Measurements from ENCODE around the gene MATR3. TPM values are rescaled to one million over a fixed set of nuclear protein-coding genes. Genes with fewer than 3 reads are reported as not detected.

The MATR3 gene
- total RNA-seq = 100 to 1,000 TPM; 201 to 208 (median 202) TPM

- Mint-ChIP-seq H3K9me3 (no peaks in the 10 kb centered on the region), H3K27me3 (ENCODE audit: low read depth) (no peaks in the 10 kb centered on the region), H3K4me3 (peak within 1 kb of the TSS; percentile 98), H3K4me1 (ENCODE audit: low read depth) (peaks cover 40% of the 10 kb centered on the region), H3K36me3 (ENCODE audit: insufficient read depth) (peaks cover 17% of the 10 kb centered on the region)
- peak; percentile 87 to 89 for ATAC-seq
- DNase-seq = peak; percentile 92
These were observed at the start of gene MATR3 for GRCh38 chr5:139293507-139294373. Gene MATR3, plus strand, starts transcription at chr5:139293740. Its CDS starts 13,676 bp downstream, at chr5:139307416.

- ATAC-seq = peak; percentile 8 to 12
- Mint-ChIP-seq H3K27me3 (ENCODE audit: low read depth) (peaks cover 4% of the 10 kb centered on the region), H3K4me3 (no peak overlapping the region), H3K9me3 (no peaks in the 10 kb centered on the region), H3K36me3 (ENCODE audit: insufficient read depth) (no peaks in the 10 kb centered on the region), H3K4me1 (ENCODE audit: low read depth) (peaks cover 17% of the 10 kb centered on the region)
- no peak for DNase-seq
These were observed 47.8 kb upstream of the MATR3 start for GRCh38 chr5:139245637-139246339.

- Mint-ChIP-seq H3K4me1 (ENCODE audit: low read depth) (peaks cover 19% of the 10 kb centered on the region), H3K27me3 (ENCODE audit: low read depth) (peaks cover under 1% of the 10 kb centered on the region), H3K9me3 (no peaks in the 10 kb centered on the region), H3K36me3 (ENCODE audit: insufficient read depth) (no peaks in the 10 kb centered on the region), H3K4me3 (peak overlapping the region; percentile 33)
- DNase-seq (peak; percentile 36), ATAC-seq (peak; percentile 98 to 100)
These were observed 47.1 kb upstream of the MATR3 start for GRCh38 chr5:139246394-139246793.

- Mint-ChIP-seq H3K27me3 (ENCODE audit: low read depth) (no peaks in the 10 kb centered on the region), H3K36me3 (ENCODE audit: insufficient read depth) (no peaks in the 10 kb centered on the region), H3K4me1 (ENCODE audit: low read depth) (peaks cover 19% of the 10 kb centered on the region), H3K4me3 (no peak overlapping the region), H3K9me3 (no peaks in the 10 kb centered on the region)
- no peak for DNase-seq
- ATAC-seq = no peak
These were observed 44.6 kb upstream of the MATR3 start for GRCh38 chr5:139248826-139249453.

- Mint-ChIP-seq H3K36me3 (ENCODE audit: insufficient read depth) (no peaks in the 10 kb centered on the region), H3K4me1 (ENCODE audit: low read depth) (peaks cover 11% of the 10 kb centered on the region), H3K9me3 (no peaks in the 10 kb centered on the region), H3K4me3 (no peak overlapping the region), H3K27me3 (ENCODE audit: low read depth) (no peaks in the 10 kb centered on the region)
- ATAC-seq (no peak), DNase-seq (peak; percentile 23)
These were observed 42.3 kb upstream of the MATR3 start for GRCh38 chr5:139251281-139251687.

- H3K36me3 Mint-ChIP-seq (ENCODE audit: insufficient read depth) = no peaks in the 10 kb centered on the region
- H3K27me3 Mint-ChIP-seq (ENCODE audit: low read depth) = no peaks in the 10 kb centered on the region
- no peaks in the 10 kb centered on the region for H3K9me3 Mint-ChIP-seq
- peaks cover 6% of the 10 kb centered on the region for H3K4me1 Mint-ChIP-seq (ENCODE audit: low read depth)
- ATAC-seq (no peak), DNase-seq (no peak)
- H3K4me3 Mint-ChIP-seq = no peak overlapping the region
These were observed 41.7 kb upstream of the MATR3 start for GRCh38 chr5:139251695-139252288.

- Mint-ChIP-seq H3K9me3 (no peaks in the 10 kb centered on the region), H3K36me3 (ENCODE audit: insufficient read depth) (no peaks in the 10 kb centered on the region), H3K4me1 (ENCODE audit: low read depth) (peaks cover 2% of the 10 kb centered on the region), H3K27me3 (ENCODE audit: low read depth) (peaks cover under 1% of the 10 kb centered on the region), H3K4me3 (no peak overlapping the region)
- ATAC-seq (no peak), DNase-seq (no peak)
These were observed 40.4 kb upstream of the MATR3 start for GRCh38 chr5:139253115-139253514.

GRCh38 chr5:139256820-139257219 is 36.7 kb upstream of the MATR3 start:
- ATAC-seq (no peak), DNase-seq (no peak)
- peaks cover 8% of the 10 kb centered on the region for H3K27me3 Mint-ChIP-seq (ENCODE audit: low read depth)
- no peaks in the 10 kb centered on the region for H3K36me3 Mint-ChIP-seq (ENCODE audit: insufficient read depth)
- no peaks in the 10 kb centered on the region for H3K9me3 Mint-ChIP-seq
- H3K4me3 Mint-ChIP-seq = no peak overlapping the region
- H3K4me1 Mint-ChIP-seq (ENCODE audit: low read depth) = no peaks in the 10 kb centered on the region

- peaks cover 8% of the 10 kb centered on the region for H3K27me3 Mint-ChIP-seq (ENCODE audit: low read depth)
- ATAC-seq = no peak
- peaks cover 4% of the 10 kb centered on the region for H3K4me1 Mint-ChIP-seq (ENCODE audit: low read depth)
- DNase-seq = no peak
- H3K36me3 Mint-ChIP-seq (ENCODE audit: insufficient read depth) = no peaks in the 10 kb centered on the region
- H3K4me3 Mint-ChIP-seq = no peak overlapping the region
- H3K9me3 Mint-ChIP-seq = no peaks in the 10 kb centered on the region
These were observed 31.3 kb upstream of the MATR3 start for GRCh38 chr5:139262059-139262741.

- Mint-ChIP-seq H3K27me3 (ENCODE audit: low read depth) (peaks cover 8% of the 10 kb centered on the region), H3K4me1 (ENCODE audit: low read depth) (peaks cover 5% of the 10 kb centered on the region), H3K9me3 (no peaks in the 10 kb centered on the region), H3K4me3 (no peak overlapping the region), H3K36me3 (ENCODE audit: insufficient read depth) (no peaks in the 10 kb centered on the region)
- peak; percentile 55 for DNase-seq
- ATAC-seq = peak; percentile 100
These were observed 30.6 kb upstream of the MATR3 start for GRCh38 chr5:139262742-139263445.

GRCh38 chr5:139263536-139263935 is 30.0 kb upstream of the MATR3 start:
- H3K4me1 Mint-ChIP-seq (ENCODE audit: low read depth) = peaks cover 10% of the 10 kb centered on the region
- no peak for DNase-seq
- no peaks in the 10 kb centered on the region for H3K36me3 Mint-ChIP-seq (ENCODE audit: insufficient read depth)
- no peak for ATAC-seq
- no peaks in the 10 kb centered on the region for H3K9me3 Mint-ChIP-seq
- peaks cover 3% of the 10 kb centered on the region for H3K27me3 Mint-ChIP-seq (ENCODE audit: low read depth)
- H3K4me3 Mint-ChIP-seq = no peak overlapping the region

- Mint-ChIP-seq H3K4me3 (no peak overlapping the region), H3K27me3 (ENCODE audit: low read depth) (peaks cover 2% of the 10 kb centered on the region), H3K36me3 (ENCODE audit: insufficient read depth) (no peaks in the 10 kb centered on the region), H3K9me3 (no peaks in the 10 kb centered on the region), H3K4me1 (ENCODE audit: low read depth) (peaks cover 12% of the 10 kb centered on the region)
- DNase-seq = no peak
- no peak for ATAC-seq
These were observed 29.6 kb upstream of the MATR3 start for GRCh38 chr5:139263946-139264345.

- DNase-seq = no peak
- Mint-ChIP-seq H3K4me1 (ENCODE audit: low read depth) (peaks cover 12% of the 10 kb centered on the region), H3K9me3 (no peaks in the 10 kb centered on the region), H3K27me3 (ENCODE audit: low read depth) (no peaks in the 10 kb centered on the region), H3K4me3 (no peak overlapping the region), H3K36me3 (ENCODE audit: insufficient read depth) (no peaks in the 10 kb centered on the region)
- no peak for ATAC-seq
These were observed 28.5 kb upstream of the MATR3 start for GRCh38 chr5:139265001-139265400.
